Thoracic aorta (tissue), 2 donors: ENCODE results near the gene GPHN. TPM values are rescaled to one million over a fixed set of nuclear protein-coding genes. Genes with fewer than 3 reads are reported as not detected.

Experiments used
- ATAC-seq: fragments of 150-250 bp; one replicate; pipeline ENCODE4 v1.8.0; 2017; ENCODE audit warnings: low read depth; ENCODE audit not compliant: insufficient number of reproducible peaks, low FRiP score
- DNase-seq: peaks from one replicate; pipeline ENCODE4 v3.0.0-alpha.2; 2020; ENCODE audit warnings: low spot score
- H3K27ac ChIP-seq, 2 donors: fragments of 200-600 bp; sonication (generic); 1 replicate in 1 of 2; 2 replicates in 1 of 2; pipeline ENCODE4 v1.5.1; 2016; ENCODE audit warnings: mild to moderate bottlenecking in 2 of 2, moderate library complexity in 2 of 2
- H3K27me3 ChIP-seq: fragments of 200-600 bp; sonication (generic); replicated peaks from 2 replicates; pipeline ENCODE4 v1.6.0; 2016; ENCODE audit warnings: mild to moderate bottlenecking; ENCODE audit not compliant: insufficient read depth
- H3K36me3 ChIP-seq: fragments of 200-600 bp; sonication (generic); one replicate; pipeline ENCODE4 v1.5.1; 2016
- H3K4me1 ChIP-seq, 2 donors: fragments of 200-600 bp; sonication (generic); 1 replicate in 1 of 2; 2 replicates in 1 of 2; pipeline versions ENCODE4 v1.5.1 to v1.6.0; 2016; ENCODE audit warnings: low read depth in 2 of 2, mild to moderate bottlenecking in 1 of 2; ENCODE audit not compliant: control insufficient read depth in 1 of 2
- H3K4me3 ChIP-seq: fragments of 200-600 bp; sonication (generic); 2 replicates; pipeline ENCODE4 v1.5.1; 2016; ENCODE audit warnings: mild to moderate bottlenecking
- H3K9me3 ChIP-seq: fragments of 200-600 bp; sonication (generic); 2 replicates; pipeline ENCODE4 v1.5.1; 2016
- CTCF ChIP-seq: fragments of 200-600 bp; sonication (generic); IDR thresholded peaks from one replicate; pipeline ENCODE4 v1.5.1; 2019; ENCODE audit warnings: antibody characterized with exemption
- total RNA-seq, 2 donors: library from RNA; depleted of rRNA; stranded (reverse); fragments of >200 nt; gene quantifications; one replicate each; pipeline versions ENCODE4 v1.1.0 to v1.2.3, GENCODE V29; 2016

GPHN gene
- total RNA-seq, 2 donors from 2014 or later = 14.0 to 14.2 TPM

- Histone ChIP-seq H3K4me1 (no peaks in the 10 kb centered on the region), H3K27ac (no peak overlapping the region), H3K4me3 (no peak overlapping the region), H3K27me3 (no peaks in the 10 kb centered on the region), H3K36me3 (no peaks in the 10 kb centered on the region), H3K9me3 (no peaks in the 10 kb centered on the region)
- DNase-seq (no peak), ATAC-seq (no peak)
- TF ChIP-seq CTCF = no peak
Observed at GRCh38 chr14:66999978-67000377, 492.0 kb downstream of the GPHN start.

- H3K27me3 ChIP-seq = no peaks in the 10 kb centered on the region
- ATAC-seq (no peak), DNase-seq (no peak)
- H3K4me3 ChIP-seq = no peak overlapping the region
- no peak overlapping the region for H3K27ac ChIP-seq
- no peak for TF ChIP-seq CTCF
- H3K4me1 ChIP-seq = no peaks in the 10 kb centered on the region
- no peaks in the 10 kb centered on the region for H3K9me3 ChIP-seq
- no peaks in the 10 kb centered on the region for H3K36me3 ChIP-seq
Observed at GRCh38 chr14:67002994-67003753, 495.2 kb downstream of the GPHN start.

- Histone ChIP-seq H3K36me3 (no peaks in the 10 kb centered on the region), H3K27me3 (no peaks in the 10 kb centered on the region), H3K4me1 (no peaks in the 10 kb centered on the region), H3K9me3 (no peaks in the 10 kb centered on the region), H3K4me3 (no peak overlapping the region), H3K27ac (no peak overlapping the region)
- no peak for ATAC-seq
- no peak for TF ChIP-seq CTCF
- DNase-seq = no peak
Observed at GRCh38 chr14:67004521-67004920, 496.6 kb downstream of the GPHN start.

GRCh38 chr14:67010602-67011001 is 502.7 kb downstream of the GPHN start:
- Histone ChIP-seq H3K9me3 (no peaks in the 10 kb centered on the region), H3K36me3 (no peaks in the 10 kb centered on the region), H3K4me1 (no peaks in the 10 kb centered on the region), H3K27me3 (no peaks in the 10 kb centered on the region), H3K27ac (no peak overlapping the region), H3K4me3 (no peak overlapping the region)
- no peak for TF ChIP-seq CTCF
- no peak for ATAC-seq
- no peak for DNase-seq

- H3K27me3 ChIP-seq = no peaks in the 10 kb centered on the region
- no peaks in the 10 kb centered on the region for H3K4me1 ChIP-seq
- TF ChIP-seq CTCF = no peak
- no peaks in the 10 kb centered on the region for H3K36me3 ChIP-seq
- H3K9me3 ChIP-seq = no peaks in the 10 kb centered on the region
- H3K4me3 ChIP-seq = no peak overlapping the region
- ATAC-seq = no peak
- no peak for DNase-seq
- H3K27ac ChIP-seq = no peak overlapping the region
Observed at GRCh38 chr14:67016856-67017255, 508.9 kb downstream of the GPHN start.
